ENCODE measurements around the gene NCKAP1.

The NCKAP1 gene

GRCh38 chr2:182950546-182950945, 87.7 kb downstream of the NCKAP1 start:
- FAIRE-seq: no peak

DNA sequence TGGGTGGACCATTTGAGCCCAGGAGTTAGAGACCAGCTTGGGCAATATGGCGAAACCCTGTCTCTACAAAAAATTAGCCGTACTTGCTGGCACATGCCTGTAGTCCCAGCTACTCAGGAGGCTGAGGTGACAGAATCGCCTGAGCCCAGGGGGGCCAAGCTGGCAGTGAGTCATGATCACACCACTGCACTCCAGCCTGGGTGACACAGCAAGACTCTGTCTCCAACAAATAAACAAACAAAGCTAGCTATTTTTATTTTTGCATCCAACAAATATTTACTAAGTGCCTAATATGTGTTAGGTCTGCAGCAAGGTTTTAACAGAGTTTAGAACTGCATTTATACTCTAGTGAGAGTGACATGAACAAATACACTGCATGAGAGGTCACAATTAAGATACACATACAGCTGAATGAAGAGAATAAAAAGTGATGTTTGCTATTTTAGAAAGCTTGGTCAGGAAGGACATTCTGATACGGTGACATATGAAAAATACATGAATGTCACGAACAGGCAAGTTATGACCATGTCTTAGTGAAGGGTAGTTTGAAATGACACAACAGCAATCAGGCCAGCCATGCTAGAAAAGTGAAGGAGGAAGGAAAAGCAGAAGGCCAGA, 88.6 kb downstream of the NCKAP1 start:
- FAIRE-seq: no peak

GRCh38 chr2:182949052-182949451, 89.2 kb downstream of the NCKAP1 start:
- no peak for FAIRE-seq

DNA sequence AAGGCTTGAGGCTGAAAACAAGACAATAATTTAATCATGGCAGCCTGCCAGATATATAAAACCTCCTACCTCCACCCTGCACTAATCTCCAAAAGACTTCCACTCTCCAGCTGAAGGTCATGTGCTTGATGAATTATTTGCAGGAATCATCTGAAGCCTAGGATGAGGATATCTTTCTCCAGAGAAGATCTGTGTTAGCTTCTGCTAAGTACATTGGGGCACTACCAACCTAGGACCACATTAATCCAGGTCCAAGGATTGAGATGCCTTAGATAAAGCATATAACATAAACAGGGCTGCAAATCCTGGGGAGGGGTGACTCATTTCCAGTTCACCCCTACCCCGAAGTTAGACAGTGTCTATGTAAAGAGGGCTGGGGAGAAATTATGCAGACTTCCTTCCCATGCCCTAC, 91.3 kb downstream of the NCKAP1 start:
- FAIRE-seq: no peak

DNA sequence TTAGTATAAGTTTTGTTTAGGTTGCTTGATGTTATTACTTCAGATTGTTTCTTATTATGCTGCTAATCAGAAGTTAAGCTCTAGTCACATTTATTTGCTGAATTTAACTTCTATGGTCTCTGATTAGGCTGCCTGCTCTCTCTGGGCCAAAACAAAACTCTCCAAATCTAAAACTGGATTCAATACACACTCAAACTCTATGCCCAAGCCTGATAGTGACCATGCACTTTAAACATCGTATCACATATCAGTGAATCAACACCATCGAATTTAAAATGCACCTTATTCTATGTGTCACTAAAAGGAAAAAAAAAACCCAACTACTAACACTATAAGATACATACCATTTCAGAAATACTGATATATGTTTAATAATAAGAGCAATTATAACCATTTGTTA, 94.9 kb downstream of the NCKAP1 start:
- FAIRE-seq: peak; percentile 40

DNA sequence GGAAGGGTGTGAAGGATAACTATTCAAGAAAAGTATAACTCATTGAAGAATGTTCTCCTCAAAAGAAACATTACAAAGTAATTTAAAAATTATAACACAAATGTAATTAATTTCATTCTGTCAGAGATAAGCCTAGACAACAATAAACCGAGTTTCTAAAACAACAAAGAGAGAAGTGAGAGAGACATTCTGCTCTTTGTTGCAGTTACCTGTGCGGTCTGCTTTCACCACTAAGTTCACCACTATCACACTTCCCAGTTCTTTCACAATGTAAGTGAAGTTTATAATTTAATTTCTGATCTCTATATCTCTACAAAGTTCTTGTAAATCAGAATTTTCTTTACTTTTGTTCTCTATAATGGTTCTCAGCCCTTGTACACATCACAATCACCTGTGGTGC, 95.5 kb downstream of the NCKAP1 start:
- no peak for FAIRE-seq

GRCh38 chr2:182941919-182942318, 96.3 kb downstream of the NCKAP1 start:
- FAIRE-seq: no peak

GRCh38 chr2:182941121-182941722, 97.0 kb downstream of the NCKAP1 start:
- FAIRE-seq: no peak

- FAIRE-seq: no peak
Measured at GRCh38 chr2:182937870-182938269, 100.4 kb downstream of the NCKAP1 start.

- FAIRE-seq: no peak
Measured at GRCh38 chr2:182933629-182934028, 104.6 kb downstream of the NCKAP1 start.

DNA sequence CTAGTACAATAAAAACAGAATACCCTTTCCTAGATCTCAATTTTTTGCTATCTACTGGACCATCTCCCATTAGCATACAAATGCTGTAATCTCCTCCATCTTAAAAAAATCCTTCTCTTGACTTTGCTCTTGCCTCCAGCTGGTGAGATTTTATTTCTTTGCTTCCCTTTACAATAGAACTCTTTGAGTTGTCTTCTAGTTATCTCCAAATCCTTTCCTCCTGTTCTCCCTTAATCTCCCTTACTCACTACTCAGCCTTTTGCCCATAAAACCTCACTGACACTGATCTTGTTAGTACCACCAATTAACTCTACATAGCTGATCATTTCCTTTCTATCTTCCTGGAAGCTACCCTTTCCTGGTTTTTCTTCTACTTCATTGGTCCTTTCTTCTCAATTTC, 108.3 kb downstream of the NCKAP1 start:
- FAIRE-seq: no peak

- FAIRE-seq: no peak
Measured at GRCh38 chr2:182924306-182924705, 114.0 kb downstream of the NCKAP1 start.

GRCh38 chr2:182921234-182921633, 117.0 kb downstream of the NCKAP1 start:
- no peak for FAIRE-seq

DNA sequence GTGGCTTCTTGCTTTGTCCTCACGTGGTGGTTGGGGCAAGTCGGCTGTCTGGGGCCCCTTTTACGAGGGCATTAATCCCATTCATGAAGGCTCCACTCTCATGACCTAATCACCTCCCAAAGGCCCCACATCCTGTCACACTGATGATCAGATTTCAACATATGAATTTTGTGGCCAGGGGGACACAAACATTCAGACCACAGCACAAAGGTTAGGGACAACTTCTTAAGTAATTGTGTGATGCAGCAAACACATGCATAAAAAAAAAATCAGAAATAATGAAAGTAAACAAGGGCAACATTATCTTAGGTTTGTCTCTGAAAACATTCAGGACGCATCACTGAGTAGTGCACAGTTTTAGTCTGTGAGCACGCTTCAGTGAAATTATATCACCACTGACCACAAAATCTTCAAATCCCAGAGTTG, 117.6 kb downstream of the NCKAP1 start:
- FAIRE-seq: no peak

DNA sequence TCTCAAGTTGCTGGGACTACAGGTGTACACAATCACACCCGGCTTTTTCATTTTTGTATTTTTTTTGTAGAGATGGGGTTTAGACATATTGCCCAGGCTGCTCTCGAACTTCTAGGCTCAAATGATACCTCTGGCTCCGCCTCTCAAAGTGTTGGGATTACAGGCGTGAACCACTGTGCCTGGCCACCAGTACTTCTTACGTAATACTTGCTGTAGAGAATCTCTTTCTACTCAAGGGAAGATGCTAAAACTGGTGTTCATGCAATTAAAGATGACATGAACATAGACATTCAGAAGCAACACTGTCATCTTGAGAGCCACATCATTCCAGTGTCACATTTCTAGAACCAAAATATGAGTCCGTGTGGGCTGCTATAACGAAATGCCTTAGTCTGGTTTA, 118.2 kb downstream of the NCKAP1 start:
- FAIRE-seq: no peak

- FAIRE-seq: no peak
Measured at GRCh38 chr2:182918961-182919652, 119.2 kb downstream of the NCKAP1 start.

DNA sequence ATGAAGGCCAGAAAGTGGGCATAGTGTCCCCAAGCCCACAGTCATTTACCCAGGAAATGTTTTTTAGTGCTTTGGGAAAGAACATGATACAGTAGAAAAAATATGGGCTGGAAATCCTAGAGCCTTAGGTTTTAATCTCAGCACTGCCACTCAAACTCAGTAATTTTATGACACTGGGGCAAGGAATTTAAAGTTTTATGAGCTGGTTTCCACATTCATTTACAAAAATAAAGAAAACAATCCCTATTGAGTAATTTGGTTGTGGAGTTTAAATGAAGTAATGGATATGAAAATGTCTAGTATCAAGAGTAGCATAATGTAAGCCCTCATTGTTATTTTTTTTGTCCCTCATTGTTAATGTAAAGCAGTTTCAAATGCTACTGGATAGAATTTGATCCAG, 120.3 kb downstream of the NCKAP1 start:
- FAIRE-seq: no peak

DNA sequence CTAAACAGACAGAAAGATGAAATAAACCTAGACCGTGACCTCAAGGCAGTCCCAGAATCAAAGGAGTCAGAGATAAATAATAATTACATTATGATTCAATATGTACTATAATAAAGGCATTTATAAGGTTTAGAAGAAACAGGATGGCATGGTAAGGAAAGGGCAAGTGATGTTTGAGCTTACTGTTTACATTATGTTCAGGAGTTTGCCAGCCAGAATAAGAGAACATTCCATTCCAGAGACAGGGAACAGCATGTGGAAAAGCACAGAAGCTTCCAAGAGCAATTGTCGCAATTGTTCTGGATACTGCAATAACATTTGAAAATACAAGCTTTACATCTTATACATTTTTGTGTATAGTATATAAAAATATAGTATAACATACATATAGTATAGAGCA, 121.8 kb downstream of the NCKAP1 start:
- no peak for FAIRE-seq

DNA sequence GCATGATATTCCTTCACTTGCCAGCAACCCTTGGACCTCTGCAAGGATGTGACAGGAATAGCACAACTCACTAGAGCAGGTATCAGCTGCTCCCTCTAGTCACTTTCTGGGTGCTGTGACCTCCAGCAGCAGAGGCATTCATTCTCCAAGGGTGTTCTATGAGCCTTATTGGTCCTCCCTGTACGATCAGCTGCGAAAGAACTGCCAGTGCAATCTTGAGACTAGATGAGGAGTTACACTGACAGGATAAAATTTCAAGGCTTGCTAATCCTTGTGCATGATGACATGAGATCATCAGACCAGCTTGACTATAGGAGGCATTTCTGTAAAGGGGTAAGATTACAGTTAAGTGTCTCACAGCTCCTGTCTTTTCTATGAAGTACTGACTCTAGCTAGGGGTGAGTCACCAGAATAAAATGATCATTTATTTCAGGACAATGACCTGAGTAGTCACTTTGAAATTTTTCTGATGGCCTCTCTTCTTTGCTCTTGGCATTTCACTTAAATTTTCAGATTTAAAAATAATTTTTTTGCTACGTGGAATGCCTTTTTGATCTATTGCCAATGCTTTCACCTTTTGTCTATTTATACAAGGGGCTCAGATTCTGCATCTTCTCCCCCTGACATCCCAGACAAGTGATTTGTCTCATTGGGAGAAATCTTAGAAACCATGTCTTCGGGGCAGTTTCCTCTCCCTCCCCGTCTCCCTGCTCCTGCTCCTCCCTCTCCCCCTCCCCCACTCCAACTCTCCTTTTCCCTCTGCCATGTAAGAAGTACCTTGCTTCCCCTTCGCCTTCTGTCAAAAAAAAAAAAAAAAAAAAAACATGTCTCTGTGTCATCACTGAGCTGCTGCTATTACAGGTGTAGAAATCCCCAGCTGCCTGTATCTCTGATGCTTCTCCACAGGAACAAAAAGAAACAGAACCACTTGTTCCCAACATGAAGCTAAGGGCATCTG, 122.6 kb downstream of the NCKAP1 start:
- FAIRE-seq: no peak

- FAIRE-seq: no peak
Measured at GRCh38 chr2:182914852-182915251, 123.4 kb downstream of the NCKAP1 start.

- FAIRE-seq: no peak
Measured at GRCh38 chr2:182913064-182913463, 125.2 kb downstream of the NCKAP1 start.

GRCh38 chr2:182912518-182912915, 125.7 kb downstream of the NCKAP1 start:
- no peak for FAIRE-seq

GRCh38 chr2:182911813-182912517, 126.3 kb downstream of the NCKAP1 start:
- no peak for FAIRE-seq
